ENCODE results near the gene SPDYE5. TPM values are rescaled to one million over a fixed set of nuclear protein-coding genes. Genes with fewer than 3 reads are reported as not detected.

Gene SPDYE5
- total and polyA plus RNA-seq, 2 experiments from 2014 or later, result 0.74 TPM; not detected in 1

DNA sequence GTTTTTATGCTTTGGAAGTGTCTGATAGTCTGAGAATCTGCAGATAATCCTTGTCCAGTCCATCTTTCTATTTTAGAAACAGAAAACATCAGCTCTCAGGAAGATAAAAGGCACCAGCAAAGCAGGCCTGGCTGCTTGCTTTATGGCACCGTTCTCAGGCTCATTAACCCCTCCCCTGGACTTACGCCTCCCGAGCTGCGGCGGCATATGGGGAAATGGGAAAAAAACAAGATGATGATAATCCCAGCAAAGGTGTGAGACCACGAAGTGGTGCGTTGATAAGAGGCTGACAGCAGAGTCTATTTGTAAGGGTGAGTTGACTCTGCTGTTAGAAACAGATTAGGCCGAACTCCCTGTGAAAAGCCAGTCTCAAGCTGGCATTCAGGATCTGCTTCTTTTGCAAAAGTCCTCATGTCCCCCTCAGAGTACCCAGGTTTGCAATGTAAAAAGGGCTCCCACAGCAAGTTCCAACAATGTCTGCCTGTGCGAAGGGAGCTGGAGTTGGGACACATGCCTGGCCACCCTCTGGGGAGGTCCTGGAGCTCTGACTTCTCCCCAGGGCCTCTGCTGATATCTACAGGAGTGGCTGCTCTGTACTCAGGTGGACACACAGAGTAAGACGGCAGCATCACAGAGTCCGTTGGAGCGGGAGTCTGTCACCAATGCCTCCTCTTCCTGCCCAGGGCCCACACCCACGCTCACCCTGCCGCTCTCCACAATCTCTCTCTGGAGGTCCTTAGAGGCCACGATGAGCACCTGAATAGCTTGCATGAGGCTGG, 54.3 kb downstream of the SPDYE5 start:
- no peaks in the 10 kb centered on the region for H3K9me2 ChIP-seq (ENCODE audit: insufficient read depth)
- H3K27ac ChIP-seq, result no peak overlapping the region
- no peak overlapping the region for H3K4me2 ChIP-seq (ENCODE audit: unreplicated experiment)
- no peak overlapping the region for H3K9ac ChIP-seq
- H3K27me3 ChIP-seq (replicated peaks; ENCODE audit: insufficient read depth), result no peaks in the 10 kb centered on the region
- H3F3A ChIP-seq (ENCODE audit: insufficient read depth), result no peaks in the 10 kb centered on the region
- H3K36me3 ChIP-seq (ENCODE audit: low read depth), result no peaks in the 10 kb centered on the region; the same call in 1 of the 2 replicates
- H3K79me2 ChIP-seq (ENCODE audit: insufficient read depth), result no peaks in the 10 kb centered on the region
- in situ Hi-C loops (cut with MboI), result no loop called here
- no peaks in the 10 kb centered on the region for H3K9me3 ChIP-seq (ENCODE audit: low read depth)
- H4K20me1 ChIP-seq (ENCODE audit: insufficient read depth), result no peaks in the 10 kb centered on the region
- WGBS, 2 experiments (ENCODE audit: low coverage in 1 of 2, low lambda C conversion rate in 2 of 2, missing lambda C conversion rate in 2 of 2), result 95% methylated on average over 15 of the region's 15 CpGs
- no peak for DNase-seq
- H2AFZ ChIP-seq, result no peak overlapping the region
- no peaks in the 10 kb centered on the region for H3K4me1 ChIP-seq (ENCODE audit: insufficient read depth)
- TF ChIP-seq EZH2phosphoT487 (IDR thresholded peaks at IDR 0.05; ENCODE audit: insufficient read depth, low read depth) (no peak), EZH2 (IDR thresholded peaks at IDR 0.05; ENCODE audit: insufficient read depth, poor library complexity, severe bottlenecking) (no peak)
- H3K4me3 ChIP-seq, result no peak overlapping the region

Small RNA genes within 50 kb of the gene (small RNA-seq; reads per million reads assigned to genes)
- not detected for gene AC211429.1 (ENCODE audit: low read depth, low replicate concordance)
- not detected for gene RF00019 (ENCODE audit: low read depth, low replicate concordance)

Other genes starting within 250 kb of the SPDYE5 start
- gene TRIM73, start 96.7 kb upstream of the SPDYE5 start, total RNA-seq (2014; rRNA removed; shearing (Covaris generic)), result 0.13 and 0.22 TPM in 2 replicates
- gene TRIM73, start 96.7 kb upstream of the SPDYE5 start, polyA plus RNA-seq (2016; fragmentation: Nextera tagmentation; extraction: Ambion mirVana), result 0.61 and 1.0 TPM in 2 replicates
- 8.6 and 14.9 TPM in 2 replicates for gene POM121C, start 6.0 kb upstream of the SPDYE5 start, total RNA-seq (2014; rRNA removed; shearing (Covaris generic))
- 22.8 and 27.7 TPM in 2 replicates for gene POM121C, start 6.0 kb upstream of the SPDYE5 start, polyA plus RNA-seq (2016; fragmentation: Nextera tagmentation; extraction: Ambion mirVana)
- gene HIP1, start 246.6 kb downstream of the SPDYE5 start, total RNA-seq (2014; rRNA removed; shearing (Covaris generic)), result 12.8 and 13.6 TPM in 2 replicates
- gene HIP1, start 246.6 kb downstream of the SPDYE5 start, polyA plus RNA-seq (2016; fragmentation: Nextera tagmentation; extraction: Ambion mirVana), result 6.1 and 6.2 TPM in 2 replicates